ENCODE results near the gene MT1X.

The MT1X gene

DNA sequence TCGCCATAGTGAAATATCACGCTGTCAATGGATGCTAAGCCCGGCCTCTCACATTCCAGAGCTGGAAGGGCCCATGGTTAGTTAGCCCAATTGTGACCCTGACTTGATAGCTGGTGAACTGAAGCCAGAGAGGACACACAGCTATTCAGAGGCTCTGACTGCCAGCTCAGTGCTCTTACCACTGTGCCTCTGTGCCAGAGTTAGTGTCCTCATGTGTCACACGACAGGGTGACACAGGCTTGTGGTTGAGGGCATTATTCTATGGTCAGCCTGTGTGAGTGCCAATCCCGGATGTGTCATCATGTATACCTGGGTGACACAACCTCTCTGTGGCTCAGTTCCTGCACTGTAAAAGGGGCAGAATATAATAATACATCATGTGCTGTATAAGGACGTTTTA, 2.5 kb upstream of the MT1X start:
- peak; percentile 60 for DNase-seq

- peak; percentile 19 for DNase-seq
These were observed 580 bp downstream of the MT1X start for GRCh38 chr16:56682703-56683397.

- no peak for DNase-seq
These were observed 1.3 kb downstream of the MT1X start for GRCh38 chr16:56683424-56684172.

GRCh38 chr16:56684256-56684925, 2.1 kb downstream of the MT1X start:
- DNase-seq = no peak

GRCh38 chr16:56684926-56685590, 2.8 kb downstream of the MT1X start:
- no peak for DNase-seq

GRCh38 chr16:56686758-56687157, 4.5 kb downstream of the MT1X start:
- DNase-seq = no peak

GRCh38 chr16:56688762-56689161, 6.5 kb downstream of the MT1X start:
- DNase-seq = no peak

- no peak for DNase-seq
These were observed 6.9 kb downstream of the MT1X start for GRCh38 chr16:56689171-56689570.

DNA sequence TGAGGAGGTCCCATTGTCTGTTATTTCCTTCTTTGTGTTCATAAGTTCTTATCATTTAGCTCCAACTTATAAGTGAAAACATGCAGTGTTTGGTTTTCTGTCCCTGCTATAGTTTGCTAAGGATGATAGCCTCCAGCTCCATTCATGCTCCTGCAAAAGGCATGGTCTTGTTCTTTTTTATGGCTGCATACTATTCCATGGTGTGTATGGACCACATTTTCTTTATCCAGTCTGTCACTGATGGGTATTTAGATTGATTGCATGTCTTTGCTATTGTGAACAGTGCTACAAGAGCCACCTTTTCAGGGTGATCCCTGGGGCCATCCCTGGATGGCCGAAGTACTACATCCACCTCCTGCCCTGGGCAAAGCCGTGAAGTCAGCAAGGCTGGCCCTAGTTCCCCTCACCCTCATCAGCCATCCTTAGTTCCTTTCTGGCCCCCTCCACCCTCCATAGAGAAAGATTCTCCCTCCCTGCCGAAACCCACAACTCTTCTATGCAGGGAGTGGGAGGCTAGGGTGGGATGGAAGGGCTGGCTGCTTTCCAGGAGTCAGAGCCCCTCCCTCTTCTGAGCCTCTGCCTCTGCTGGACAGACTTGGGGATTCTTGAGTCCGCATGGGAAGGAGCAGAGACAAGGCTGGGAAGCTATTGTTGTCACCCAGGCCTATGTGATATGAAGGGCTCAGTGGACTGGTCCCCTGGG, 8.3 kb downstream of the MT1X start:
- DNase-seq = no peak

- no peak for DNase-seq
These were observed 9.6 kb downstream of the MT1X start for GRCh38 chr16:56691885-56692284.

- DNase-seq = no peak
These were observed 13.0 kb downstream of the MT1X start for GRCh38 chr16:56695246-56695645.

DNA sequence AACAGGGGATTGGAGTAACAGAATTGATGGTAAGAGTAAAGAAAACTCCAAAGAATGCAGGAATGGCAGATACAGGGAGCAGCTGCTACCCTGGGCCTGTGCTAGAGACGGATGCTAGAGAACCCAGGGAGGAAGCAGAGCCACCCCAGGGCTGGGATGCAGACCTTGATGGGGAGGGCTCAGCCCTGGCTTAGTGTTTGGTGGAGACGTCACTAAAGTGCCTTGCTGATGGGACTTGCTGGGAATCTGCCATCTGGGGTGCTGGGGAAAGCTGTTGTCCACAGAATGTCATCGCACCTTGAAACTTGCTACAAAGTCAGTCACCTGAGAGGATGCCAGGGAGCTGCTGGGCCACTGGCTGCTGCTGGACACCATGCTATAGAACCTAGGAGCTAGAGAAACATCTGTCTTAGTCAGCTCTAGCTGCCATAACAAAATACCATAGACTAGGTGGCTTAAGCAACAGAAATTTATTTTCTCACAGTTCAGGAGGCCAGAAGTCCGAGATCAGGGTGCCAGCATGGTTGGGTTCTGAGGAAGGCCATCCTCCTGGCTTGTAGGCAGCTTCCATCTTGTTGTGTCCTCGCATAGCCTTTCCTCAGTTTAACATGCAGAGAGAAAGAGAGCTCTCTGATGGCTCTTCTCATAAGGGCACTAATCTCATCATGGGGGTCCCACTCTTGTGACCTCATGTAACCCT, 15.3 kb downstream of the MT1X start:
- DNase-seq = no peak

DNA sequence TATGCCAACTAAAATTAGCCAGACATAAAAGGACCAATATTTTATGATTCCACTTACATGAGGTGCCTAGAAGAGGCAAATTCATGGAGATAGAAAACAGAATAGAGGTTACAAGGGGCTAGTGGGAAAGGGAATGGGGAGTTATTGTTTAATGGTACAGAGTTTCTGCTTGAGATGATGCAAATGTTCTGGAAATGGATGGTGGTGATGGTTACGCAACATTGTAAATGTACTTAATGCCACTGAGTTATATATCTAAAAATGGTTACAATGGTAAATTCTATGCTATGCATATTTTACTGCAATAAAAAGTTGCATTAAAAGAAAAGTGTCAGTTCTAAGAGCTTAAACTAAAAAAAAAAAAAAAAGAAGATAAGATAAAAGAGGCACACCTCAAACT, 17.9 kb downstream of the MT1X start:
- DNase-seq = no peak

DNA sequence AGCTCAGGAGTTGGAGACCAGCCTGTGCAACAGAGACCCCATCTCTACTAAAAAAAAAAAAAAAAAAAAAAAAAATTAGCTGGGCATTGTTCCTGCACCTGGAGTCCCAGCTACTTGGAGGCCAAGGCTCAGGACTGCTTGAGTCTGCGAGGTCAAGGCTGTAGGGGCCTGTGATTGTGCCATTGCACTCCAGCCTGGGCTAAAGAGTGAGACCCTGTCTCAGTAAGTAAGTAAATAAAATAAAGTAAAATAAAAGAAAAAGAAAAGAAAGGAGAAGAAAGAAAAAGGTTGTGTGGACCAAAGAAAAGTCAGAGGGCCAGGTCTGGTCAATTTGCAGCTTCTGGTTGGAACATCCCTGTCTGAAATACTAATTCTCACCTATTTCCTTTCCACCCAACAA, 18.4 kb downstream of the MT1X start:
- no peak for DNase-seq

DNA sequence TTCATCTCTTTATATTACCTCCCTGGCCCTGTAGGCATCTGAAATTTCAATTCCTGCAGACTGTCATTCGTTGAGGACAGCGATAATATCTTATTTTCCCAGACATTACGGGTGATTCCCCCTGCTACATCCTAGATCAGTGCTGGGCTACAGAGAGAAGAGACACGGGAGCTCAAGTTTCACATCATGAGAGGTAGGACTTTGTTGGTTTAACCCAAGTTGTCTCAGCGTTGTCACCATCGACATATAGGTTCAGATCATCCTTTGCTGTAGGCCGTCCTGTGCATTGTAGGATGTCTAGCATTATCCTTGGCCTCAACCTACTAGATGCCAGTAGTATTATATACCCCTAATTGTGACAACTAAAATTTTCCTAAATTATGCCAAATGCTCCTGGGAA, 19.3 kb downstream of the MT1X start:
- no peak for DNase-seq

GRCh38 chr16:56702836-56703235, 20.6 kb downstream of the MT1X start:
- DNase-seq = no peak

DNA sequence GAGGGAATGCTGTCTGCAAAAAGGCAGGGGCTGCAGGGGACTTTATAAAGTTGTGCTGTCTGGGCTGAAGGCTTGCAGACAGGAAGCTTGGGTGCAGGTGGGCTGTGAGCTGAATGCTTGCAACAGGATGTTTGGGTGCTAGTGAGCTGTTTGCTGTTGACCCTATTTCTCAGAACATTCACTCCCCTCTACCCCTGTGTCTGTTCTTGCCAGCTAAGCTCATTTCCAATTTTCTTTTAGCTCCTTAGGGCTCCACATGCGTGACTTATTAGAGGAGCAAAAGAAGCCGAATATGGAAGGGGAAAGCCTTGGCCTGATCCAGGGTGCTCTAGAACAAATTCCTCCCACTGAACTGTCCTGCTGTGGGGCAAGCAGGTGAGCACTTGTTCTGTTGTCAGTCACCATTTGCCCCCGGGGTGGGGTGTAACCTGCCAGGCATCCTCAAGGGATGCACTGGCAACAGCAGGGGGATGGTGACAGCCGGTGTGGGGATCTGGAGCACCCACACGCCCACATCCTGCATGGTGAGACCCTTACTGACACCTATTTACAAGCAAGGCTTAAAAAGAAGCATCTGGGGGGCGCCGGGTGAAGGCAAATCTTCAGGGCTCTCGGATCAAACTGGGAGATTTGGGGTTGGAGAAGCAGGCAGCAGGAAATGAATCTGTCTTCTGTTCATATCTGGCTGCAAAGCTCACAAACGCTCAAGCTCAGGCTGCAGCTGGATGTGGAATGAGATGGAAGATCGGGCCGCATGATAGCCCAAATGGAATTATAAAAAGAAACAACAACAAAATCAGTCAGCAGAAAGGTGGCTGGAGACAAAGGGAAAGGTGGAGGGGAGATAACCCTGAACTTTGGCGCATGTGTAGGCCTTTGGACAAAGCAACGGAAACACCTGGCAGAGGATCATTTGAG, 26.5 kb downstream of the MT1X start:
- DNase-seq = peak; percentile 11

GRCh38 chr16:56709443-56710040, 27.3 kb downstream of the MT1X start:
- DNase-seq = no peak

DNA sequence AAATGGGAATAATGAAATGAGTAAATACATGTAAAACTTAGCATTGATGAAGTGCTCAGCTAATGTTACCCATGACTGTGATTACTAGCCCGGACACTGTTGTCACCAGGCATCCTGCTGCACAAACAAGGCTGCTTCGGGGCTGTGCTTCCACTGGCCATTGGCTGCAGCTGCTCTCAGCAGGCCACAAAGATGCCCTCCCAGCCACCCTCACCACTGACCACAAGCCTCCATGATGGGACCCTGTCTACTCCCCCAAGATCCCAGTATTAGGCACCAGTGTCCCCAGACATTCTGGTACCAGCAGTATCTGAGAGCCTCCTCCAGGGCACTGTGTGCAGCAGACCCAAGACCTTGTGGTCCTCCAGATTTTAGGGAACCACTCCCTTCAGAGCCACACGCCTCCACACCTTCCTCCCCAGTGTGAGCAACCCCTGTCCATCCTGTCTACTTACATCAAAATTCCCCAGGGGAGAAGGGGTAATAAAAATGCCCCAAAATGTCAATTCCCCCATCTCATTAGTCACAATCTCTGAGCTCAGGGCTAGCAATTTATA, 28.0 kb downstream of the MT1X start:
- no peak for DNase-seq

GRCh38 chr16:56711862-56712261, 29.6 kb downstream of the MT1X start:
- DNase-seq = no peak
